ENCODE measurements around the gene KIF21A.

GRCh38 chr12:39395866-39396265 is 47.1 kb downstream of the KIF21A start:
- TF ChIP-seq POLR2AphosphoS5 (IDR thresholded peaks at IDR 0.05; ENCODE audit: low read depth, low read length): no peak
- TF ChIP-seq SIN3A (IDR thresholded peaks at IDR 0.05; ENCODE audit: borderline replicate concordance, insufficient read depth, low read length): no peak
- no peak for TF ChIP-seq REST (IDR thresholded peaks at IDR 0.05; ENCODE audit: insufficient read depth in 1 of 2, low read depth in 2 of 2, low read length in 2 of 2)
- no peak for TF ChIP-seq TAF1 (IDR thresholded peaks at IDR 0.05; ENCODE audit: borderline replicate concordance, insufficient read depth, low read length)
